Activated naive CD4-positive, alpha-beta T cell treated with anti-CD3 and anti-CD28 coated beads, Interleukin-2, amount 50 U/mL, for 24 hours (primary cell): Measurements from ENCODE around the gene FSD1.
"Not testable (repeated sequence)": the region's sequence is repeated elsewhere in the genome, so short reads cannot be mapped to it uniquely, and the experiment has no call there.

Experiments
- H3K27ac Mint-ChIP-seq: one replicate; pipeline ENCODE4 v1.8.0; 2021; ENCODE audit warnings: mild to moderate bottlenecking, mixed read lengths
- H3K27me3 Mint-ChIP-seq: one replicate; pipeline ENCODE4 v1.8.0; 2021; ENCODE audit warnings: mixed read lengths
- H3K36me3 Mint-ChIP-seq: one replicate; pipeline ENCODE4 v1.8.0; 2021; ENCODE audit warnings: mixed read lengths
- H3K4me1 Mint-ChIP-seq: one replicate; pipeline ENCODE4 v1.8.0; 2021; ENCODE audit warnings: mixed read lengths
- H3K4me3 Mint-ChIP-seq: one replicate; pipeline ENCODE4 v1.8.0; 2021; ENCODE audit warnings: mild to moderate bottlenecking, mixed read lengths
- H3K9me3 Mint-ChIP-seq: one replicate; pipeline ENCODE4 v1.8.0; 2021; ENCODE audit warnings: mixed read lengths

FSD1 gene

GRCh38 chr19:4326215-4326836, 21.9 kb downstream of the FSD1 start:
- H3K4me3 Mint-ChIP-seq: peak overlapping the region; percentile 74
- no peaks in the 10 kb centered on the region for H3K27me3 Mint-ChIP-seq
- no peaks in the 10 kb centered on the region for H3K9me3 Mint-ChIP-seq
- H3K36me3 Mint-ChIP-seq: no peaks in the 10 kb centered on the region
- H3K4me1 Mint-ChIP-seq: peaks cover 17% of the 10 kb centered on the region
- H3K27ac Mint-ChIP-seq: peak overlapping the region; percentile 62

- no peaks in the 10 kb centered on the region for H3K27me3 Mint-ChIP-seq
- H3K27ac Mint-ChIP-seq: no peak overlapping the region
- H3K36me3 Mint-ChIP-seq: no peaks in the 10 kb centered on the region
- peak overlapping the region; percentile 86 for H3K4me3 Mint-ChIP-seq
- no peaks in the 10 kb centered on the region for H3K9me3 Mint-ChIP-seq
- peaks cover 17% of the 10 kb centered on the region for H3K4me1 Mint-ChIP-seq
These were observed 22.4 kb downstream of the FSD1 start for GRCh38 chr19:4326837-4327251.

DNA sequence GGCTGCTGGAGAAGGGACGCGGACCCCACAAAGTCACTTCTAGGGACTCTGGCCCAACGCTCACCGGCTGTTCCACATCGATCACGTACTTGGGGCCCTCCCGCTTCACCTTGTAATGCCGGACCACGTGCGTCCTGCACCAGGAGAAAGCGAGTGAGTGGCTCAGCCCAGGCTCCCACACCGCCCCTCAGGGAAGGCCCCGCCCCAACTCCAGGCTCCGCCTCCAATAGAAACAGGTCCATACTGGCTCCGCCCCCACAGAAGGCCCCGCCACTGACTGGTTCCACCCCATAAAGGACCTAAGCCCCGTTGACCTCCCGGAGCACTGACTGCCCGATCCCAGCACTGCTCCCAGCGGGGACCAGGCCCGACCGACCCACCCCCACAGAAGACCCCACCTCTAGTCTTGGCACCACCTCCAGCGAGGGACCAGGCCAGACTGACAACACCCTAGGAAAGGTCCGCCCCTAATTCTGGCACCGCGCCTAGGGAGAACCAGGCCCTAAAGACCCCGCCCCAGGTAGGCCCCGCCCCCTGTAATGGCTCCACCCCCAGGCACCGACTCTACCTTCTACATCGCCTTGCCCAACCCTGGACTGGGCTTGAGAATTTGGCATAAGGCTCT, 23.0 kb downstream of the FSD1 start:
- no peak overlapping the region for H3K27ac Mint-ChIP-seq

GRCh38 chr19:4327877-4328242, 23.5 kb downstream of the FSD1 start:
- H3K36me3 Mint-ChIP-seq: no peaks in the 10 kb centered on the region
- H3K27me3 Mint-ChIP-seq: no peaks in the 10 kb centered on the region
- H3K4me3 Mint-ChIP-seq: peak overlapping the region; percentile 86
- no peak overlapping the region for H3K27ac Mint-ChIP-seq
- H3K9me3 Mint-ChIP-seq: no peaks in the 10 kb centered on the region
- peaks cover 17% of the 10 kb centered on the region for H3K4me1 Mint-ChIP-seq

More for the DNA sequence above, 23.0 kb downstream of the FSD1 start:
- no peaks in the 10 kb centered on the region for H3K27me3 Mint-ChIP-seq
- no peaks in the 10 kb centered on the region for H3K9me3 Mint-ChIP-seq
- no peaks in the 10 kb centered on the region for H3K36me3 Mint-ChIP-seq
- H3K4me1 Mint-ChIP-seq: peaks cover 17% of the 10 kb centered on the region
- H3K4me3 Mint-ChIP-seq: peak overlapping the region; percentile 86

DNA sequence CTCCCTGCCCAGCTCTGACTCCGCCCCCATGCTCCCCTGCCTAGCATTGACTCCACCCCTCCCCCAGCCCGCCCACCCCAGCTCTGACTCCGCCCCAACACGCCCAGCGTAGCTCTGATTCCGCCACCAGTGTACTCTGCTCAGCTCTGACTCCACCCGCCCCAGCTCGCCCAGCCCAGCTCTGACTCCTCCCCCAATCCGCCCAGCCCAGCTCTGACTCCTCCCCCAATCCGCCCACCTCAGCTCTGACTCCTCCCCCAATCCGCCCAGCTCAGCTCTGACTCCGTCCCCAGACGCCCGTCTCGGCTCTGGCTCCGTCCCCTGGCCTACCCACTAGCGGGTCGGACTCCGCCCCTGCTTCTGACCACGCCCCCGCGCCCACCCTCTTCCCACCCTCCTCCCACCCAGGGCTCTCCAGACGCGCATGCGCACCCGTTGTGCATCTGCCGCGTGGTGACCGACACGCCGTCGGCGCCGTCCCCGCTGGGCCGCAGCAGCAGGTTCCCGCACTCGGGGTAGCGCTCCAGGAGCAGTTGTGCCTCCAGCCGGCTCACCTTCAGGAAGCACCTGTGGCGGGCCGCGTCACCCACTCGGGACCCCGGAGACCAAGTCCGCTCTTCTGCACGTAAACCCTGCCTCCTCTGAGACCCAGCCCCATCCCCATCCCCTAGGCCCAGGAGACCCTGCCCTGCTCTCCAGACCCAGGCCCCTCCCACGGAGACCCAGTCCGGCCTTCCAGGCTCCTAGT, 24.0 kb downstream of the FSD1 start:
- Mint-ChIP-seq H3K36me3 (no peaks in the 10 kb centered on the region), H3K27me3 (no peaks in the 10 kb centered on the region)

DNA sequence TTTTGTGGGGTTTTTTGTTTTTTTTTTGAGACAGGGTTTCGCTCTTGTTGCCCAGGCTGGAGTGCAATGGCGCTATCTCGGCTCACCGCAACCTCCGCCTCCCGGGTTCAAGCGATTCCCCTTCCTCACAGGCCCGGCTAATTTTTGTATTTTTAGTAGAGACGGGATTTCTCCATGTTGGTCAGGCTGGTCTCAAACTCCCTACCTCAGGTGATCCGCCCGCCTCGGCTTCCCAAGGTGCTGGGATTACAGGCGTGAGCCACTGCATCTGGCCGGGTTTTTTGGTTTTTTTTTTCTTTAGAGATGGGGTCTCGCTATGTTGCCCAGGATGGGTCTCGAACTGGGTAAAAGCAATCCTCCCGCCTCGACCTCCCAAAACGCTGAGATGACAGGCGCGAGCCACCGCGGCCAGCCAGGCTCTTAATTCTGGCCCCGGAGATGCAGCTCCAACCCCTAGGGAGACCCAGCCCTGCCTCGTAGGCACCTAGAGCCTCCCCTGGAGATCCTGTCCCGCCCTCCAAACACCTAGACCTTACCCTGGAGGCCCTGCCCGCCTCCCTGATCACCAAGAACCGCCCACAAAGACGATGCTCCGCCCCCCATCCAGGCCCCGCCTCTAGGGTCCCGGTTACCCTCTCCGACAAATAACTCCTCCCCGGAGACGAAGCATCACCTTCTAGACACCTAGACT, 24.7 kb downstream of the FSD1 start:
- not testable (repeated sequence) for H3K9me3 Mint-ChIP-seq, H3K27me3 Mint-ChIP-seq, H3K36me3 Mint-ChIP-seq
- H3K27ac Mint-ChIP-seq: peak overlapping the region; percentile 88
- peak overlapping the region; percentile 86 for H3K4me3 Mint-ChIP-seq
- H3K4me1 Mint-ChIP-seq: peaks cover 17% of the 10 kb centered on the region

More for the DNA sequence above, 24.0 kb downstream of the FSD1 start:
- no peaks in the 10 kb centered on the region for H3K9me3 Mint-ChIP-seq
- H3K27ac Mint-ChIP-seq: peak overlapping the region; percentile 88
- H3K4me3 Mint-ChIP-seq: peak overlapping the region; percentile 86
- peaks cover 17% of the 10 kb centered on the region for H3K4me1 Mint-ChIP-seq

DNA sequence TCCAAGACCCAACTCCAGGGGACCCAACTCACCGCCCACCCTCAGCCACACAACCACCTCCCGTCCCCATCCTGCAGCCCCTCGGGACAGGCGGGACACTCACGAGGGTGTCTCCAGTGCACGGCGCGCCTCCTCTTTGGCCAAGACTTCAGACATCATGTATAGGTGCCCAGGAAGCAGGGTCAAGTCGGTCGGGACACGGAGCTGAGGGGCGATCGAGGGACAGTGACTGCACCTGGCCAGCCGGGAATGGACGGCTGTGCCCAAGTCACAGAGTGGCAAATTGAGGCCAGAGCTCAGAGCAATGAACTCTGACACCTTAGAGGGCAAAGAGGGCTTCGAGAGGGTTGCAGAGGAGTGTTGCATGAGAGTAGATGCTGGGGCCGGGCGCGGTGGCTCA, 25.5 kb downstream of the FSD1 start:
- Mint-ChIP-seq H3K4me1 (peaks cover 17% of the 10 kb centered on the region), H3K27ac (peak overlapping the region; percentile 84), H3K27me3 (no peaks in the 10 kb centered on the region), H3K36me3 (no peaks in the 10 kb centered on the region), H3K4me3 (peak overlapping the region; percentile 39), H3K9me3 (no peaks in the 10 kb centered on the region)

GRCh38 chr19:4334929-4335570, 30.7 kb downstream of the FSD1 start:
- Mint-ChIP-seq H3K4me3 (no peak overlapping the region), H3K27ac (peak overlapping the region; percentile 19), H3K27me3 (no peaks in the 10 kb centered on the region), H3K36me3 (peaks cover 2% of the 10 kb centered on the region), H3K4me1 (peaks cover 25% of the 10 kb centered on the region), H3K9me3 (no peaks in the 10 kb centered on the region)

DNA sequence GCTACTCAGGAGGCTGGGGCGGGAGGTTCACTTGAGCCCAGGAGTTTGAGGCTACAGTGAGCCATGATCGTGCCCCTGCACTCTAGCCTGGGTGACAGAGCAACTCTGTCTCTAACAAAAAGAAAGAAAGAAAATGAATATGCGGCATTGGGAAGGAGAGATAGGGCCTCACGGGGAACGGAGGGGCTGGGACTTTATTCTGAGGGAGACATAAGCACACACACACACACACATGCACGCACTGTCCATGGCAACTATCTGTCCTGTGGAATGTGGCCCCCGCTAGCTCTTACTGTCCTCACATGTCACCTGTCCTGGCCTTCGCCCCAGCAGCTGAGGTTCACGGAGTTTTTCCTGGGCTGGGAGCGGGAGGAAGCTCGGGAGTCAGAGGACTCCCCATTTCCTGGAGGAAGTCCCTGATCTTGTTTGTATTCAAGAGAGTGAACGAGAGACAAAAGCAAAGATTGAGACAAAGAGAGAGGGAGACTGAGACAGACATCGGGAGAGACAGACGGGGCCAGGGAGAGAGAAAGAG, 33.6 kb downstream of the FSD1 start:
- Mint-ChIP-seq H3K4me3 (peak overlapping the region; percentile 97), H3K27me3 (no peaks in the 10 kb centered on the region), H3K4me1 (peaks cover 35% of the 10 kb centered on the region), H3K36me3 (peaks cover 2% of the 10 kb centered on the region), H3K27ac (peak overlapping the region; percentile 98), H3K9me3 (no peaks in the 10 kb centered on the region)

- peaks cover 36% of the 10 kb centered on the region for H3K4me1 Mint-ChIP-seq
- peak within 1 kb of the TSS; percentile 98 for H3K27ac Mint-ChIP-seq
- peaks cover 2% of the 10 kb centered on the region for H3K36me3 Mint-ChIP-seq
- H3K27me3 Mint-ChIP-seq: no peaks in the 10 kb centered on the region
- H3K4me3 Mint-ChIP-seq: peak within 1 kb of the TSS; percentile 97
- H3K9me3 Mint-ChIP-seq: no peaks in the 10 kb centered on the region
These were observed 34.3 kb downstream of the FSD1 start, which contains the start of gene STAP2 for GRCh38 chr19:4338441-4339355. TSS of gene STAP2 (minus strand) at chr19:4338827. CDS start at chr19:4338753, 74 bp downstream.

DNA sequence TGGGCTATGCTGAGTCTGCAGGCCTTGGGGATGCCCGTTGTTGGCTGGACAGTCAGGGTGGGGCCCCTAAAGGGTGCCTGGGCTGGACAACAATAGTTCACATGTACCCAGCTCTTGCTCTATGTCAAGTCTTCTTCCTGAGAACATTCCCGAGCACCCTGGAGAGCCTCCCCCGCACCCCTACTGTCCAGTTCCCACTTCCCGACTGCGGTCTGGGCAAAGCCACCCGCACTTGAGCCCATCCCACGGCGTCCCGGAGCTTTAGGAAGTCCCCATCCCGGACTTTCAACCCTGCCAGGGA, 37.9 kb downstream of the FSD1 start:
- no peaks in the 10 kb centered on the region for H3K27me3 Mint-ChIP-seq
- H3K9me3 Mint-ChIP-seq: no peaks in the 10 kb centered on the region
- H3K36me3 Mint-ChIP-seq: peaks cover 3% of the 10 kb centered on the region
- peak overlapping the region; percentile 95 for H3K27ac Mint-ChIP-seq
- peaks cover 42% of the 10 kb centered on the region for H3K4me1 Mint-ChIP-seq
- H3K4me3 Mint-ChIP-seq: peak overlapping the region; percentile 89

DNA sequence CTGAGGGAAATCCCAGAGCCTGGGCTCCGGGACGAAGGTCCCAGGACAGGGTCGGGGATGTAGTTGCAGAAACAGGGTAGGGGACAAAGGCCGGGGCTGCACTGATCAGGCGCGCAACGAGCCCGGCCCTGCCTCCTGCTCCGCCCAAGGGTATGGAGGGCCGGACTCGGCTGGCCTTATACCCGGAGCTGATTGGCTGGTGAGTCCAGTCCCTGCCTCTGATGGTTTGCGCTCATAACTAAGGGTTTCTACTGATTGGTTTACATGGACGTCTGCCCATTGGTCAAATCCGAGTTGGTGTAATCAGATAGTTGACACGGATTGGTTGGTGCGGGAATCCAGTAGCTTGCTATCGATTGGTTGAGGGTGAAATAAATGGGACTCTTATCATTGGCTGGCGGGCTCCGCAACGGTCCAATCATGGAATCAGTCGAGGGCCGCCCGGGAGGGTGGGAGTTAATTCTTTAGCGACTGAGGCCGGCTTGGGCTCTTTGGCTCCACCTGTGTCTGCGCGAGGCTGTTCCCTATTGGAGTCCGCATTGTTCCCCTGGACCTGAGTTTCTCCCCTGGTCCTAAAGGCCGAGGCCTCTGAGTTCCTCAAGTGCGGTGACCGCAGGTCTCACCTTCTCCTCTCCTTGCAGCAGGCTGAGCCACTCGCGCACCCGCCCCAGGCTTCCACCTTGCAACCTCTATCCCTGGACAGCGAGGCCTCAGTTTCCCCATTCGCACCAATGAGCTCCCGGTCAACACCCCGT, 38.4 kb downstream of the FSD1 start:
- H3K27ac Mint-ChIP-seq: peak overlapping the region; percentile 95
- H3K4me3 Mint-ChIP-seq: peak overlapping the region; percentile 89
- peaks cover 3% of the 10 kb centered on the region for H3K36me3 Mint-ChIP-seq
- H3K27me3 Mint-ChIP-seq: no peaks in the 10 kb centered on the region
- H3K9me3 Mint-ChIP-seq: no peaks in the 10 kb centered on the region
- H3K4me1 Mint-ChIP-seq: peaks cover 40% of the 10 kb centered on the region

DNA sequence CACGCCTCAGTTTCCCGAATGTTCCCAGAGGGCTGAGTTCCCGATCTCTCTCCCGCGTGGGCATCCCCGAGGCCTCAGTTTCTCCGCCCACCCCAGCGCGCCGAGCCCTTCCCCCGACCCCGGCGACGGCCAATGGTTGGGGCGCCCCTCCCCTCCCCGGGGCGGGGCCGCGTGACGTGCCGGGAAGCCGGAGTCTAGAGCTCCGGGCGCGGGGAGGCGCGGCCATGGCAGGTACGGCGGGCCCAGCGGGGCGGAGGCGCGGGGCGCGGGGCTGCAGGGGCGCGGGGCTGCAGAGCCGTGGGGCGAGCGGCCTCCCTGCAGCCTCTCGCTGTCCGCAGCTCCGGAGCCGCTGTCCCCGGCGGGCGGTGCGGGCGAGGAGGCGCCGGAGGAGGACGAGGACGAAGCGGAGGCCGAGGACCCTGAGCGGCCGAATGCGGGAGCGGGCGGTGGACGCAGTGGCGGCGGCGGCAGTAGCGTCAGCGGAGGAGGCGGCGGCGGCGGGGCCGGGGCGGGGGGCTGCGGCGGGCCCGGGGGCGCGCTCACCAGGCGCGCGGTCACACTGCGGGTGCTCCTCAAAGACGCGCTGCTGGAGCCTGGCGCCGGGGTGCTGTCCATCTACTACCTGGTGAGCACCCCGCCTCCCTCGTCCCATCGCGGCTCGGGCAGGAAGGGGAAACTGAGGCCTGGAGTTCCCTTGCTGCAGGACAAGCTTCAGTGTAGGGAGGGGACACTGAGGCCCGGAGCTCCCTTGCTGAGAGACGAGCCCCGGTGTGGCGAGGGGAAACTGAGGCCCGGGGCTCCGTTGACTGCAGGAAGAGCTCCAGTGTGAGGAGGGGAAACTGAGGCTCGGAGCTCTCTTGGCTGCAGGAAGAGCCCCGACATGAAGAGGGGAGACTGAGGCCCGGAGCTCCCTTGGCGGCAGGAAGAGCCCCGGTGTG, 39.2 kb downstream of the FSD1 start, which contains the start of gene MPND:
Gene MPND, plus strand, starts transcription at position 193 of the 938 bp plus-strand sequence. Its CDS starts 32 bp downstream, at position 225.
- Mint-ChIP-seq H3K27ac (peak within 1 kb of the TSS; percentile 95), H3K4me3 (peak within 1 kb of the TSS; percentile 89), H3K27me3 (no peaks in the 10 kb centered on the region), H3K9me3 (no peaks in the 10 kb centered on the region), H3K36me3 (peaks cover 3% of the 10 kb centered on the region), H3K4me1 (peaks cover 32% of the 10 kb centered on the region)
